HG03354 (cell line): ENCODE data around the gene S100A12.

Experiments used
- ATAC-seq: cut with Tn5 transposase; IDR thresholded peaks from one replicate; pipeline ENCODE4 v1.9.1; 2021; ENCODE audit warnings: mild to moderate bottlenecking; ENCODE audit not compliant: unreplicated experiment, poor library complexity, severe bottlenecking

S100A12 gene

DNA sequence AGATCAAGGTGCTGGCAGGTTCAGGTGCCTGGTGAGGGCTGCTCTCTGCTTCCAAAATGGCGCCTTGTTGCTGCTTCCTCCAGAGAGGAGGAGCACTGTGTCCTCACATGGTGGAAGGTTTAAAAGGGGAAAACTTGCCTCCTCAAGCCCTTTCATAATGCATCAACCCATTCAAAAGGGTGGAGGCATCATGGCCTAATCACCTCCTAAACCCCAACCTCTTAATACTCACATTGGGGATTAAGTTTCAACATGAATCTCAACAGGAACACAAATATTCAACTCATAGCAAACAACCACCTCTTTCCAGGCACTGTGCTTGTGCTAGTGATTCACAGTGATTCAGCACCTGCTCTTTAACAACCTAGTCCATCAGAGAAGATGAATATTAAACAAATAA lies 4.2 kb downstream of the S100A12 start:
- ATAC-seq: no peak

- no peak for ATAC-seq
These were observed 5.3 kb downstream of the S100A12 start for GRCh38 chr1:153370146-153370545.

GRCh38 chr1:153368495-153368894 lies 6.9 kb downstream of the S100A12 start:
- no peak for ATAC-seq

DNA sequence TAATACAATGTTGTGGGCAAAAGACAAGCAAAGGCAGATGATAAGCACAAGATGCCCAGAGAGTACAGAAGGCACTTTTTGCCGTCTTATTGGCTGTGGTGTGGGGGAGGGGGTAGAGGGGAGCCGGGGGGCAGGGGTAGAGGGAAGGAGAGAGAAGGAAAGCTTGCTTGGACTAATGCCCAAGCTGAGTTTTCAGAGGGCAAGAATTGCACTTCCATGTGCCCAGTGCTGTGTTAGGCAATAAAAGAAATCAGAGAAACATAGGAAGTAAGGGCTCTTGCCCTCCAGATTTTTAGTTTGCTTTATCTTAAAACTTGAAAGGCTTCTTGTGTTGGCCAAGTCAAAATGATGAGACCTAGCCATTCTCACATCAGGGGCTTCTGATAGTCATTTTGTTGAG lies 8.3 kb downstream of the S100A12 start:
- no peak for ATAC-seq

DNA sequence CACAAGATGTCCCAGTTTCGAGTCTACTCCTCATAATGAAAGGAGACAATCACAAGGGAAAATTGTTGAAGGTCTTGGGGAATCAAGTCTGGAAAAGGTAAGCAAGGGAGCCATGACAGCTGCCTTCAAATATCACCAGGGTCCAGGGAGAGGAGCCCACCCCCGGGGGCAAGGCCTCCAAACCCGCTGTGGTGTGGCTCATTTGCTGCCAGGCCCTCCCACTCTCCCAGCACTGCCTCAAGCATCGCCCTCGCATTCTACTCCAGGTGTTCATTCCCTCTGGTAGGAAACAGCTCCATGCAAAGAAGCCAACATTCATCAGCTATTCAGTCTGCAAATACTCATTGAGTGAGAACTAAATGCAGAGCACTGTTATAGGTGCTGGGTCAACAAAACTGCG lies 9.2 kb downstream of the S100A12 start:
- ATAC-seq: no peak

GRCh38 chr1:153365696-153366095 lies 9.7 kb downstream of the S100A12 start:
- no peak for ATAC-seq

DNA sequence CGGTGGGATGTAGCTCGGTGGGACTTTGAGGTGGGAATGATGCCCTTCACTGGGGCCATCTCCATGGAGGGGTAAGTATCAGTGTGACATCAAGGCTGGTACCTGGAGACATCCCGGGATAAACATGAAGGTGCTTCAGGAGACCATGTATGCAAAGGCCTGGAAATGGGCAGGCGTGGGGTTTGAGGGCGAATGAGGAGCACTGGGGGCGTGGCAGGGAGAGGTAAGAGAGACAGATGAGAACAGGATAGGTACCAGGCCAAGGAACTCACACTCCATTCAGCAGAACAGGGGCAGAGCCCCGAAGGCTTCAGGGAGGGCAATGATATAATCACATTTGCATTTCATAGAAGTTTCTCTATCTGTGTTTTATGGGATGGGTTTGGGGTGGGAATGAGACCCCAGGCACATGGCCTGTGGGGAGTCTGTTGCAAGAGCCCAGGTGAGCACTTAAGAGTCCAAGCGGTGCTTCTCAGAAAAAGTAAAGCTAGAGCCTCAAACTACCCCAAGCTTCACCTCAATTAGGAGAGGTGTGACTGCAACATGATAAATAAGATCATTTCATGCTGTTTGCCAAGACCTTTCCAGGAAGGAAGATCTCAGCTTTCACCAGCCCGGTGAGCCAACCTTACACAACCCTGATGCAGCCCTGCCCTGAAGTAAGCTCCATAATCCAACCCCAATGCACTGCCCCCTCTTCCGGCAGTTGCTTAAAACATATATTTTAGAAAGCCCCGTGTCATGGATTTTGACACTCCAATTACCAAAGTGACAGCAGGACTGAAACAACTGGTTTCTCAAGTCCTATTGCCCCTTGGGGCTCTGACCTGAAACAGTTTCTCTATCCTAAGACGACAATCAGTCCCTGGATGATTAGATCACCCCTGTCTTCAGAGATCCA lies 10.4 kb downstream of the S100A12 start:
- no peak for ATAC-seq

DNA sequence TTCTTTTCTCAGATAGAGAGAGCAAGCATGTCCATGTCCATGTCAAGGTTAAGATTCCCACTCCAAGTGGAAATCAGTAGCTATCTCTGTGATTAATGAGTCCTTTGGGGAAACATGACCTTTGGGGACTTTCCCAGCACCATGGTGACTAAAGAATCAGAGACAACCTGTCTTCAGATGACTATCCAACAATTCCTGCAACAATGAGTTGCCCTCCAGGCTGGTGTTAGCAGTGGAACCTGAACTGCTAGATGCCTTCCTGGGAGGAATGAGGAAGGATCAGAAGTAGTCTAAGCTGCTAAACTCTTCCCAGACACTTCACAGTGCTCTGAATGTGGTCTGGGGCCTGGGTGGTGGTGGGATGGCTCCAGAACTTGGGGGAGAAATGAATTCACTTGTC lies 11.3 kb downstream of the S100A12 start:
- ATAC-seq: no peak

GRCh38 chr1:153363641-153364040 lies 11.8 kb downstream of the S100A12 start:
- no peak for ATAC-seq

GRCh38 chr1:153362187-153362775 lies 13.1 kb downstream of the S100A12 start:
- ATAC-seq: no peak

- ATAC-seq: no peak
These were observed 13.8 kb downstream of the S100A12 start for GRCh38 chr1:153361480-153362109.

GRCh38 chr1:153360592-153361479 lies 14.6 kb downstream of the S100A12 start:
- no peak for ATAC-seq

- no peak for ATAC-seq
These were observed 15.2 kb downstream of the S100A12 start for GRCh38 chr1:153360190-153360589.

GRCh38 chr1:153359241-153359640 lies 16.2 kb downstream of the S100A12 start:
- ATAC-seq: no peak

DNA sequence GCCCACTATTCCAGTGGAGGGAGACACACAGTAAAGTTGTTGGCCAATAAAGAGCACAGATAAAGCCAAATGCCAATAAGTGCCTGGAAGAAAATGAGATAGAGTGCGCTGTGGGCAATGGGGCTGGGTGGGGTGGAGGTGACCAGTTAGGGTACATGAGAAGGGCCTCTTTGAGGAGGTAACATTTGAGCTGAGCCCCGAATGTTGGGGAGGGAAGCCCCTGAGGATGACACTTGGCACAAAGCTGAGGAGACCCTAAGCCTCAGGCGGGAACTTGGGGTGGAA lies 16.8 kb downstream of the S100A12 start:
- ATAC-seq: no peak

GRCh38 chr1:153357853-153358690 lies 17.3 kb downstream of the S100A12 start, which contains the start of gene S100A9:
S100A9 (plus strand) TSS chr1:153357854; CDS start chr1:153358284, 430 bp downstream.
- no peak for ATAC-seq

- ATAC-seq: no peak
These were observed 18.2 kb downstream of the S100A12 start for GRCh38 chr1:153357076-153357852.

- no peak for ATAC-seq
These were observed 18.9 kb downstream of the S100A12 start for GRCh38 chr1:153356392-153357075.
